IPS-15b (cell line): ENCODE results near the gene FER.

Experiments used
- H3K27me3 ChIP-seq: one replicate; pipeline ENCODE4 v1.6.1; 2013; ENCODE audit warnings: low read length; ENCODE audit not compliant: control insufficient read depth, insufficient read depth
- H3K36me3 ChIP-seq: one replicate; pipeline ENCODE4 v1.6.1; 2013; ENCODE audit warnings: low read length; ENCODE audit not compliant: control insufficient read depth, insufficient read depth
- H3K4me1 ChIP-seq: one replicate; pipeline ENCODE4 v1.6.1; 2013; ENCODE audit warnings: mild to moderate bottlenecking, low read length; ENCODE audit not compliant: control insufficient read depth, insufficient read depth
- H3K4me3 ChIP-seq: one replicate; pipeline ENCODE4 v1.5.1; 2013; ENCODE audit warnings: low read depth, low read length
- H3K9ac ChIP-seq: one replicate; pipeline ENCODE4 v1.6.1; 2013; ENCODE audit warnings: low read depth, mild to moderate bottlenecking, low read length
- H3K9me3 ChIP-seq: one replicate; pipeline ENCODE4 v1.6.1; 2013; ENCODE audit warnings: mild to moderate bottlenecking, low read length; ENCODE audit not compliant: control insufficient read depth, insufficient read depth

FER gene

GRCh38 chr5:109145139-109145538 is 397.4 kb downstream of the FER start:
- Histone ChIP-seq H3K9ac (no peak overlapping the region), H3K27me3 (no peaks in the 10 kb centered on the region), H3K36me3 (no peaks in the 10 kb centered on the region), H3K4me3 (no peak overlapping the region), H3K4me1 (no peaks in the 10 kb centered on the region), H3K9me3 (no peaks in the 10 kb centered on the region)

GRCh38 chr5:109146591-109146990 is 398.9 kb downstream of the FER start:
- H3K9me3 ChIP-seq: no peaks in the 10 kb centered on the region
- no peaks in the 10 kb centered on the region for H3K4me1 ChIP-seq
- H3K4me3 ChIP-seq: no peak overlapping the region
- H3K27me3 ChIP-seq: no peaks in the 10 kb centered on the region
- no peaks in the 10 kb centered on the region for H3K36me3 ChIP-seq
- no peak overlapping the region for H3K9ac ChIP-seq

GRCh38 chr5:109152565-109152964 is 404.9 kb downstream of the FER start:
- H3K4me1 ChIP-seq: no peaks in the 10 kb centered on the region
- H3K36me3 ChIP-seq: no peaks in the 10 kb centered on the region
- H3K27me3 ChIP-seq: no peaks in the 10 kb centered on the region
- H3K4me3 ChIP-seq: no peak overlapping the region
- no peaks in the 10 kb centered on the region for H3K9me3 ChIP-seq
- no peak overlapping the region for H3K9ac ChIP-seq

- no peaks in the 10 kb centered on the region for H3K4me1 ChIP-seq
- H3K27me3 ChIP-seq: no peaks in the 10 kb centered on the region
- no peak overlapping the region for H3K4me3 ChIP-seq
Measured at GRCh38 chr5:109155625-109156024, 407.9 kb downstream of the FER start.

GRCh38 chr5:109156885-109157284 is 409.2 kb downstream of the FER start:
- Histone ChIP-seq H3K36me3 (no peaks in the 10 kb centered on the region), H3K27me3 (no peaks in the 10 kb centered on the region), H3K4me1 (no peaks in the 10 kb centered on the region), H3K4me3 (no peak overlapping the region), H3K9me3 (no peaks in the 10 kb centered on the region), H3K9ac (no peak overlapping the region)

More at GRCh38 chr5:109155625-109156024, 407.9 kb downstream of the FER start:
- Histone ChIP-seq H3K36me3 (no peaks in the 10 kb centered on the region), H3K9me3 (no peaks in the 10 kb centered on the region), H3K9ac (no peak overlapping the region)

- Histone ChIP-seq H3K9ac (no peak overlapping the region), H3K27me3 (no peaks in the 10 kb centered on the region), H3K4me3 (no peak overlapping the region)
Measured at GRCh38 chr5:109160468-109160867, 412.8 kb downstream of the FER start.

GRCh38 chr5:109161914-109162683 is 414.4 kb downstream of the FER start:
- Histone ChIP-seq H3K4me1 (no peaks in the 10 kb centered on the region), H3K27me3 (no peaks in the 10 kb centered on the region), H3K4me3 (no peak overlapping the region), H3K9ac (no peak overlapping the region), H3K9me3 (no peaks in the 10 kb centered on the region), H3K36me3 (no peaks in the 10 kb centered on the region)

More at GRCh38 chr5:109160468-109160867, 412.8 kb downstream of the FER start:
- Histone ChIP-seq H3K36me3 (no peaks in the 10 kb centered on the region), H3K4me1 (no peaks in the 10 kb centered on the region), H3K9me3 (no peaks in the 10 kb centered on the region)

GRCh38 chr5:109163336-109163735 is 415.6 kb downstream of the FER start:
- Histone ChIP-seq H3K36me3 (no peaks in the 10 kb centered on the region), H3K27me3 (no peaks in the 10 kb centered on the region), H3K9me3 (no peaks in the 10 kb centered on the region), H3K4me3 (no peak overlapping the region), H3K9ac (no peak overlapping the region), H3K4me1 (no peaks in the 10 kb centered on the region)

- Histone ChIP-seq H3K4me3 (no peak overlapping the region), H3K9me3 (no peaks in the 10 kb centered on the region), H3K36me3 (no peaks in the 10 kb centered on the region), H3K4me1 (no peaks in the 10 kb centered on the region), H3K27me3 (no peaks in the 10 kb centered on the region), H3K9ac (no peak overlapping the region)
Measured at GRCh38 chr5:109164001-109164400, 416.3 kb downstream of the FER start.

- H3K36me3 ChIP-seq: no peaks in the 10 kb centered on the region
- H3K27me3 ChIP-seq: no peaks in the 10 kb centered on the region
Measured at GRCh38 chr5:109167586-109167985, 419.9 kb downstream of the FER start.

GRCh38 chr5:109168151-109168550 is 420.5 kb downstream of the FER start:
- Histone ChIP-seq H3K36me3 (no peaks in the 10 kb centered on the region), H3K4me1 (peaks cover 5% of the 10 kb centered on the region), H3K9ac (no peak overlapping the region), H3K9me3 (no peaks in the 10 kb centered on the region), H3K4me3 (no peak overlapping the region), H3K27me3 (no peaks in the 10 kb centered on the region)

More at GRCh38 chr5:109167586-109167985, 419.9 kb downstream of the FER start:
- Histone ChIP-seq H3K4me1 (peaks cover 5% of the 10 kb centered on the region), H3K9ac (no peak overlapping the region), H3K9me3 (no peaks in the 10 kb centered on the region), H3K4me3 (no peak overlapping the region)

- H3K4me3 ChIP-seq: no peak overlapping the region
- H3K36me3 ChIP-seq: no peaks in the 10 kb centered on the region
- no peaks in the 10 kb centered on the region for H3K9me3 ChIP-seq
- no peak overlapping the region for H3K9ac ChIP-seq
- H3K27me3 ChIP-seq: no peaks in the 10 kb centered on the region
- H3K4me1 ChIP-seq: peaks cover 5% of the 10 kb centered on the region
Measured at GRCh38 chr5:109170629-109171350, 423.1 kb downstream of the FER start.
